HG03439 (cell line): ENCODE data around the gene ADAT3.

Source experiments
- ATAC-seq: cut with Tn5 transposase; IDR thresholded peaks from one replicate; pipeline ENCODE4 v1.9.1; 2021; ENCODE audit warnings: mild to moderate bottlenecking, moderate library complexity; ENCODE audit not compliant: unreplicated experiment

Gene ADAT3

DNA sequence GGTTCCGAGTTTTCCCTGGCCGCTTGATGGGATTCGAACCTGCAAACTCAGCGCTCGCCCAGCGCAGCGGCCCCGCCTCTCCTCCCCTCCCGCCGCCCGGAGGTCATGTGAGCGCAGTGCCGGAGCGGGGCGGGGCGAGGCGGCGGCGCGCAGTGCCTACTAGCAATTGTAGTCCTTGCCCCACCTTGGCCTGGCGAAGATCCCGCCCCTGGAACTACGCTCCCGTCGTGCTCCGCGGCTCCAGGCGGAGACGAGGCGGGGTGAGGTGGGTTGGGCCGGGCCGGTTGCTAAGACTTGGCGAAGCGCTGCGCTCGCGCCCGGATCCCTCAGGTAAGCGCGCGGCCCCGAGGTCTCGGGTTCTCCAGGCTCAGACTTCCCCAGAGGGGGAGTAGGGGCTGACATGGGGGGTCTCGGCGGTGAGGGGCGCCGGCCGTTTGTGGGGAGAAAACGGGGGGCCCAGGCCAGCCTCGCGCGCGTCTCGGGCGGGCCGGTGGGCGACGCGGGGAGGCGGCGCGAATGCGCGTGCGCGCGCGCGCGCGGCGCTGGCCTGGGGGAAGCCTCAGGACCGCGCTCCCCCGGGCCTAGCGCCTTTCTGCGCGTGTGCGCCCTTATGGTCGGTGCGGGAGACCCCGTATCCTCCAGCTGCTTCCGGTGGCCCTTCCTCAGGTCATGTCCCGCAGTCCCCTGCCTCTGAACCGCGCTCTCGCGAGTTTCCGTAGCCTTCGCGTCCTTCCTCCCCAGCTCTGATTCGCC, at the start of gene ADAT3, which contains the start of gene SCAMP4:
Gene ADAT3, plus strand, starts transcription at position 290 of the 753 bp plus-strand sequence. CDS start 6,649 bp downstream, outside the sequence.
Gene SCAMP4, plus strand, starts transcription at position 290 of the 753 bp plus-strand sequence. CDS start 9,621 bp downstream, outside the sequence.
- ATAC-seq: peak; percentile 82

- no peak for ATAC-seq
Observed at GRCh38 chr19:1855828-1856255, 49.4 kb upstream of the ADAT3 start.

DNA sequence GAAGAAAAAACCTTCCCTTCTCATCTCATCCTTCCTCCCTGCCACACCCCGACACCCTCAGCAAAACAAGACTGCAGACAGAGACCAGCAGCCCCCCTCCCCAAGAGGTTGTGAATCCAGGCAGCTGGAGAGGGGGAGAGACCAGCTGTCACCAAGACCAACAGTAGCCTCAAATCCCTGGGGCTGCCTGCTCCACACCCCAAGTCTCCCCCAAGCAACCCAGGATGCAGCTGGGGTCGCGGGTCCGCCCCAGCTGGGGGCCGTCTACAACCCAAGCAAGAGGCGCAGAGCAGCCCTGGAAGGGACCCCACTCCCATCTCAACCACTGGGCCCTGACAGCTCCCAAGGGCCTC, 48.9 kb upstream of the ADAT3 start:
- ATAC-seq: no peak

DNA sequence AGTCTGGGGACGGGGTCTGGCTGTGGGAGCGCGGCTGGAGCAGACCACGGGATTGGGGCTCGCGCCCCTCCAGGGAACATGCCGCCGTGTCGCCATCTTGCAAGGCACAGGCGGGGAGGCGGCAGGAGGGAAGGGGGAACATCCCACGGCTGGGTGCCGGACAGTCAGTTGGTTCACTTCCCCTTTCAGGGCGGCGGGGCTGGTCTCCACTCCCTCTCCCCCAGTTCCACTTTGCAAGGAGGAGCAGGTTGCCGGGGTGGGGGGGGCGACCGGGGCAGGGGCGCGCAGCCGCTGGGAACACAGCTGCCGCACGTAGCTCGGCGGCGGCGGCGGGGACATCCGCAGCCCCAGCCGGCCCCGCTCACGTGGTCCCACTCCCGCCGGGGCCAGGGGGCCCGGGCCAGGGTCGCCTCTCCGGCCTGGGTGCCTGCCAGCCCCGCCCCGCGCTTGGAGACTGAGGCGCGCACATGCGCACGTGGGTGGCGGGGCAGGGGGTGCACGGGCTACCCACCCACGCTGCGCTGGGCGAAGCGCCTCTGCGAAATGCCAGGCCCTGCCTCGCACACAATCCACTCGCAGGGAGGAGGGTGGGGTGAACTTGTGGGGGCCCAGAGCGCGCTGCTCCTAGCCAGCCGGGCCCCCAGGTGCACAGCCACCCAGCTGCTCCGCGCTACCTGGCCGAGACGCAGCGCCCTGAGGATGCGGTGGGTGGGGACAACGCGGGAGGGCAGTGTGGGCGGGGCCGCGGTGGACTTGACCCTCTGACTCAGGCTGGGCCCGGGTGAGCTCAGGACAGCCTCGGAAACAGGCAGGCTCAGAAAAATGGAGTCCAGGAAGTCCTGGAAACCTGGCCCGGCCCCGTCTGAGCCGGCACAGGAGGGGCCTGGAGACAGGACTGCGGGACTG, 48.2 kb upstream of the ADAT3 start:
- no peak for ATAC-seq

DNA sequence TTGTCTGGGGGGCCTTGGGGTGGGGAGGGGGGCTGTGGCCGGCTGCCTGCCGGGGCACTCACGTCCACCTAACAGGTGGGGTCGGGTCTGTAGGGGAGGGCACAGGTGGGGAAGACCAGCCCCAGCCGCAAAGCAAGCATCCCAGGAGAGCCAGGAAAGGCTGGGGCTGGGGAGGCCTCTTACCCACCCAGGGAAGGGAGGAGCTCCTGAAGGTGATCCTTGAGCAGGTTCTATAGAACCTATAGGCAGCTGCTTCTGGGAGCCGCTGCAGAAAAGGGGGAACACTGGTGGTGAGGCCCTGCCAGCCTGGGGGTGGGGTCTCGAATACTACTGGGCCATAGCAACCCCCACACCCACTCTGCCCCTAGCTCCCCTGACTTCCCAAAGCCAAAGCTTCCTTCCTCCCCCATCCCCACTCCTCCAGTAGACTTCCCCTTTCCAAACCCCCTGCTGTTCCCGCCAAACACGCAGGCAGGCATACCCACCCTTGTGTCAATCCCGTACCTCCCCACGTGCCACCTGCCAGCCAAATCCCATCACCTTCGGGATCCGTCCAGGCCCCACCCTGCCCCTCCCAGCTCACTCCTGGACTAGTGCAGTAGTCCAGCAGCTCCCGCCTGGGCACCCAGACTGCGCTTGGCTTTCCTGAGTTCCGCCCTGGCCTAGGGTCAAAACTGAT, 47.4 kb upstream of the ADAT3 start:
- no peak for ATAC-seq

DNA sequence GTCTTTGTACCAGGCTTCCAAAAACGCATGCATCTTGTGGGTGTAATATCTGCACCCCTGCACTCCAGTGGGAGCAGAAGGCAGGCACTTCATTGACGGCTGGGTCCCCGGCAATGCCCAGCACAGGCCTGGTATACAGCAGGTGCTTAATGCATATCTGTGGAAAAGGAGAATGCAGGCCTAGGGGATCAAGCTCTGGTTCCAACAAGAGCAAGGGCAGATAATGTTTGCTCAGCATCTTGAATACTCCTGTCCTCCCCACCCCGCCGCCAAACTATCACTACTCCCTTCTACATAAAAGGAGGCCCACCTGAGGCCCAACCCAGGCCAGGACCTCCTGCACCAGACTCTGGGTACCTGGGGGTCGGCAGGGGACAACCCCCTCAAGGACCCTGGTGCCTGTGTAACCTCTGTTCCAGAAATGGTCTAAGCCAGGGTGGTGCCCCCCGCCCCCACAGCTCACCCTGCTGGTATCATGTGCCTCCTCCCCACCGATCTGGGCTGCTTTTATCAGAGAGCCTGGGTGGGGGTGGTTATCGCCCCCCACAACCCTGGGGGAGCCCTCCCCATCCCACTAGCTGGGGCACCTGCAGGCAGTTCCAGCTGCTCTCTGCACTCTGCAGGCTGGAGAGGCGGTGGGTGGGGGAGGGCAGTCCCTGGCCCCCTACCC, 46.7 kb upstream of the ADAT3 start:
- ATAC-seq: no peak

GRCh38 chr19:1859331-1859781, 45.8 kb upstream of the ADAT3 start:
- ATAC-seq: no peak

- ATAC-seq: no peak
Observed at GRCh38 chr19:1860042-1860775, 45.0 kb upstream of the ADAT3 start.

DNA sequence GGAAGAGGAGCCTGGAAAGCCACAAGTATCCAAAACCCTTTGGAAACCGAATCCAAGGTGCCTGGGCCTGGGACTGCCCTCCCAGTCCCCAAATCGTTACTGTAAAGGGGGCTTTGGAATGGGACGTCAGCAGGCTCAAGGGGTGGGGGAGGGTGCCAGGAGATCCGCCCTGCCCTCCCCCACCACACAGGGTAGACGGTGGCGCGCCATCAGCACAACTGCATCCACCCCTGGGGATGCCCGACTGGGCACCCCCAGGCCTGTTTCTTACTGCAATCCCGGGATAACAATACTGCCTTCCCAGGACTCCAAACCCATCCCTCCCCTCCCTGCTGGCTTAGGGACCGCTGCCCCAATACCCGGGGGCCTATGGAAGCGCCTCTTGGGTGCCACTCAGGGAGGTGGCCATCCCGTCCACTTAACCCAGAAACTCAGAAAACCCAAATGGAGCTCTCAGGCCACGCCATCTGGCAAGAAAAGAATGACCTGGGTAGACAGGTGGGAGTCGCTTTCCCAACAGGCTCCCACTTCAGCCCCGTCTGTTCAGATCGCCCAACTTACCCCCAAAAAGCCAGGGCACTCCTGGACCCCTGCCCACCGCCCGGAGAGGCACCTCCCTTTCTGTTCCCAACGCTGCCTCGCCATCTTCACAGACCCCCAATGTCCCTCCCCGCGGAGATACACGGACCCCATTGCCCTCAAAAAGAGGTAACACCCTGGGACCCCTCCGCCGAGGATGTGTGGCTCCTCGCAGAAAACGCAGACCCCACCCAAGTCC, 44.2 kb upstream of the ADAT3 start:
- no peak for ATAC-seq

DNA sequence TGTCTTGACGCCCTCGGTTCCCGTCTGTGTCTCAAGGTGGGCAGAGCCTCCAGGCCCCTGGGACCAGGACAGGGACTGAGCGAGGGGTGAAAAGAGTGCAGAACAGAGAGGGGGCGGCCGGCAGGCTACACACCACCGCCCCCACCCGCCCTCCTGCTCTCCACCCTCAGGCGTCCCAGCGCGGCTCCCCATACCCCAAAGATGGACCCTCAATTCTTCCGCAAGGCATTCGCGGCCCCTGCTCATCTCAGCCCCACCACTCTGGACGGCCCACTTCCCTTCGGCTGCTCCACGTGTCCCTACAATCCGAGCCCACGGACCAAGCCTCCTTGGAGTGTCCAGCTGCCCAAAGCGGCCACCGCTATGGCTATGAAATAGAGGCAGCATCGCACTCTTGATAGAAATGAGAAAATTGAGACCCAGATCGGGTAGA, 43.6 kb upstream of the ADAT3 start:
- no peak for ATAC-seq

- ATAC-seq: no peak
Observed at GRCh38 chr19:1862068-1862423, 43.2 kb upstream of the ADAT3 start.

- ATAC-seq: no peak
Observed at GRCh38 chr19:1862424-1863327, 42.5 kb upstream of the ADAT3 start.

- ATAC-seq: no peak
Observed at GRCh38 chr19:1863328-1863637, 41.9 kb upstream of the ADAT3 start, which contains the start of gene KLF16. Gene KLF16 (minus strand): TSS chr19:1863579. CDS start chr19:1863497, 82 bp downstream.

DNA sequence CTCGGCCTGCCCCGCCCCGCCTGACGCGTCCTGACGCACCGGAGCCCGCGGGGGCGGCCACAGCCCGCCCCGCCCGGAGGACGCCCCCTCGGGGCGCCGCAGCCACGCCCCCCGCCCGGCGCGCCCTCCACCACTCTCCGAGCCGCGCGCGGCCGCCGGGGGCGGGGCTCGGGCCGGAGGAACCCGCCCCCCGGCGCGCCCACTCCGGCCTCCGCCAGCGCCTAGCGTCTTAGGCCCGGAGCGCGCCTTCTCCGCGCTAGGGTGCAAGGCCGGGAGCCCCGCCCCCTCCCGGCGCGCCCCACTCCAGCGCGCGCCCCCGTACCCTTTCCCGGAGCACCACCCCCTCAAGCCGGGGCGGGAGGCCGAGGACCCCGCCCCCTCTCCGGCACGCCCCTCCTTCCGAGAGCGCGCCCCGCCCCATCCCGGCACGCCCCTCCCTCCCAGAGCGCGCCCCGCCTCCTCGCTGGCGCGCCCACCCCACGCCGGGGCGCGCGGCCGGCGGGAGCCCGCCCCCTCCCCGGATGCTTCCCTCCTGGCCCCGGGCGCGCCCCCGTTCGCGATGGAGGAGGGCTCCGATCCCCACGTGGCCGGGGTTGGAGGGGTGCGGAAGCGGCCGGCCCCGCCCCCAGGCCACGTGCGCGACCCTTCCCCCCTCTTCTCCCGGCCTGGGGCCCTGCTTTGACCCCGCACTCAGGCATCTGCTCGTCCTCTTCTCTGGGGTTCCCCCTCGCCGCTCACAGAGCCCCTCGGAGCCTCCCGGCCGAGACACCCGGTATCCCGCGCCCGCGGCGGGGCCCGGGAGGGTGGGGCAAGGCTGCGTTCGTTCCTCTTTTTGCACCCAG, 41.3 kb upstream of the ADAT3 start:
- peak; percentile 51 for ATAC-seq

DNA sequence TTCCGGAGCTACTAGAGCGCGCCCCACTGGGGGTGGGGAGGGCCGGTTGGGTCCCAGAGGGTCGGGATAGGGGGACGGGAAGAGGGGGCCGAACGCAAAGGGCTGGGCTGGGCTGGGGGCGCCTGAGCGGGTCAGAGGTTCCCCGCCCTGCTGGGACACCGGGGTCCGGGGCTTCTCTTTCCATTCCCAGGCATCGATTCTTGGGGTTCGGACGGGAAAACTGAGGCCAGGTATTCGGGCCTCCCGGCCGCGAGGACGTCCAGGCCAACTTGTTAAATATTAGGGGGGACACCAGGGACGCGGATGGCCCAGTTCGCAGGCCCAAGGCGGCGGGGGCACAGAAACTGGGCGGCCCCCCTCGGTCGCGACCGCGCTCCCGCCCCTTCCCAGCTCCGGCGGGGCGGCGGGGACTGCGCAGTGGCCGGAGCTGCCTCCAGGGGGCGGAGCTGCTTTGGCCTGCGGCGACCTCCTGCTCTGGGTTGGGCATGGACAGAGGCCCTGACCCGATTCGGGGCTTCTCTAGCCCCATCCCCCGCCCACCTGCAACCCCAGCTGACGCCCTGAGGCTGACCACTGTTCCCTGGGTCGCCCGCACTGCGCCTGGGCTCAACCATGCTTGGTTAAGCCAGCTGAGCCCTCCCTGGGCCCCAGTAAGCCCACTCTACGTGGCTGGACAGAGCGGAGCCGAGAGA, 40.6 kb upstream of the ADAT3 start:
- peak; percentile 32 for ATAC-seq

GRCh38 chr19:1865172-1866010, 39.8 kb upstream of the ADAT3 start:
- no peak for ATAC-seq
